ENCODE measurements around the gene NAIF1. TPM values are rescaled to one million over a fixed set of nuclear protein-coding genes. Genes with fewer than 3 reads are reported as not detected.
"Not testable (repeated sequence)": the region's sequence is repeated elsewhere in the genome, so short reads cannot be mapped to it uniquely, and the experiment has no call there.

NAIF1 gene
- total RNA-seq, 1 donor from 2014 or later = 48.2 TPM

- Histone ChIP-seq H3K4me1 (no peaks in the 10 kb centered on the region), H3K9me3 (no peaks in the 10 kb centered on the region), H3K36me3 (no peaks in the 10 kb centered on the region), H3K27me3 (no peaks in the 10 kb centered on the region), H3K4me3 (no peak overlapping the region), H3K27ac (no peak overlapping the region)
- no peak for TF ChIP-seq CTCF (IDR thresholded peaks at IDR 0.05)
- intact Hi-C loops (cut with DNase I) = no loop called here
- no peak for DNase-seq (ENCODE audit: low spot score in 2 of 2)
Observed at GRCh38 chr9:128043467-128043868, 23.7 kb downstream of the NAIF1 start.

GRCh38 chr9:128042043-128042442, 25.1 kb downstream of the NAIF1 start:
- Histone ChIP-seq H3K36me3 (no peaks in the 10 kb centered on the region), H3K9me3 (no peaks in the 10 kb centered on the region), H3K27ac (no peak overlapping the region), H3K27me3 (no peaks in the 10 kb centered on the region), H3K4me1 (no peaks in the 10 kb centered on the region), H3K4me3 (no peak overlapping the region)
- intact Hi-C loops (cut with DNase I) = no loop called here
- no peak for DNase-seq (ENCODE audit: low spot score in 2 of 2)
- TF ChIP-seq CTCF (IDR thresholded peaks at IDR 0.05) = no peak

GRCh38 chr9:128040783-128041182, 26.3 kb downstream of the NAIF1 start:
- H3K4me1 ChIP-seq; H3K27me3 ChIP-seq; H3K4me3 ChIP-seq; DNase-seq (ENCODE audit: low spot score in 2 of 2); intact Hi-C loops (cut with DNase I); H3K36me3 ChIP-seq; H3K27ac ChIP-seq; H3K9me3 ChIP-seq: not testable (repeated sequence)

GRCh38 chr9:128036522-128036921, 30.6 kb downstream of the NAIF1 start:
- not testable (repeated sequence) for H3K27ac ChIP-seq; DNase-seq (ENCODE audit: low spot score in 2 of 2); H3K9me3 ChIP-seq; H3K27me3 ChIP-seq; H3K4me3 ChIP-seq; H3K4me1 ChIP-seq; H3K36me3 ChIP-seq
- intact Hi-C loops (cut with DNase I) = loop anchor here (5.0 kb wide), 1 partner anchor 81 kb away; no protein-coding TSS in a partner anchor

GRCh38 chr9:128034821-128035652, 32.1 kb downstream of the NAIF1 start:
- H3K9me3 ChIP-seq = no peaks in the 10 kb centered on the region
- no peak overlapping the region for H3K27ac ChIP-seq
- H3K4me1 ChIP-seq = no peaks in the 10 kb centered on the region
- no peak overlapping the region for H3K4me3 ChIP-seq
- intact Hi-C loops (cut with DNase I) = loop anchor here (1.0 to 5.0 kb wide), 3 partner anchors 54 to 92 kb away; partner anchors contain the start of gene EEIG1
- no peaks in the 10 kb centered on the region for H3K27me3 ChIP-seq
- TF ChIP-seq CTCF (IDR thresholded peaks at IDR 0.05) = peak; percentile 86 to 92 (median 89)
- H3K36me3 ChIP-seq = no peaks in the 10 kb centered on the region
- peak in 1 of 2 donors; percentile 81 for DNase-seq (ENCODE audit: low spot score in 2 of 2)

- intact Hi-C loops (cut with DNase I) = loop anchor here (2.0 kb wide), 1 partner anchor 53 kb away; the partner anchor contains the start of gene EEIG1
- Histone ChIP-seq H3K36me3 (no peaks in the 10 kb centered on the region), H3K4me3 (no peak overlapping the region), H3K4me1 (no peaks in the 10 kb centered on the region), H3K9me3 (no peaks in the 10 kb centered on the region), H3K27me3 (no peaks in the 10 kb centered on the region), H3K27ac (no peak overlapping the region)
- no peak for DNase-seq (ENCODE audit: low spot score in 2 of 2)
- TF ChIP-seq CTCF (IDR thresholded peaks at IDR 0.05) = no peak
Observed at GRCh38 chr9:128033609-128034008, 33.5 kb downstream of the NAIF1 start.
